HFFc6 (cell line): ENCODE measurements around the gene SYP. TPM values are rescaled to one million over a fixed set of nuclear protein-coding genes. Genes with fewer than 3 reads are reported as not detected.

Source experiments
- DNase-seq: peaks from one replicate; pipeline ENCODE4 v3.0.0-alpha.2; 2018
- H3K27ac Mint-ChIP-seq: 2 replicates; pipeline ENCODE4 v1.8.0; 2020; ENCODE audit warnings: mild to moderate bottlenecking, mixed read lengths
- H3K27me3 Mint-ChIP-seq: 2 replicates; pipeline ENCODE4 v1.8.0; 2021; ENCODE audit warnings: mild to moderate bottlenecking, moderate library complexity, mixed read lengths; ENCODE audit not compliant: insufficient read depth
- H3K36me3 Mint-ChIP-seq: 2 replicates; pipeline ENCODE4 v1.8.0; 2021; ENCODE audit warnings: low read depth, mixed read lengths
- H3K4me1 Mint-ChIP-seq: 2 replicates; pipeline ENCODE4 v1.8.0; 2020; ENCODE audit warnings: low read depth, mixed read lengths
- H3K4me3 Mint-ChIP-seq: 2 replicates; pipeline ENCODE4 v1.8.0; 2020; ENCODE audit warnings: mild to moderate bottlenecking, moderate library complexity, mixed read lengths
- H3K9me3 Mint-ChIP-seq: 2 replicates; pipeline ENCODE4 v1.8.0; 2020; ENCODE audit warnings: mild to moderate bottlenecking, mixed read lengths
- total RNA-seq, 6 experiments: library from RNA; stranded (reverse); fragmentation: NEBNext Ultra II Directional; extraction: Animal tissue kit (Norgen Biotek cat#: 25700); gene quantifications; 2 replicates in 1 of 6; 3 replicates in 5 of 6; pipeline ENCODE4 v1.2.3, GENCODE V29; 2021
- TF ChIP-seq, protein P1 (sequence below): fragments of 200-600 bp; sonication (generic); IDR thresholded peaks from 2 replicates; pipeline ENCODE4 v1.5.0; 2021; ENCODE audit warnings: antibody characterized with exemption, mild to moderate bottlenecking

Gene SYP
- total RNA-seq, 6 experiments from 2014 or later: 0.11 to 0.34 (median 0.24) TPM

DNA sequence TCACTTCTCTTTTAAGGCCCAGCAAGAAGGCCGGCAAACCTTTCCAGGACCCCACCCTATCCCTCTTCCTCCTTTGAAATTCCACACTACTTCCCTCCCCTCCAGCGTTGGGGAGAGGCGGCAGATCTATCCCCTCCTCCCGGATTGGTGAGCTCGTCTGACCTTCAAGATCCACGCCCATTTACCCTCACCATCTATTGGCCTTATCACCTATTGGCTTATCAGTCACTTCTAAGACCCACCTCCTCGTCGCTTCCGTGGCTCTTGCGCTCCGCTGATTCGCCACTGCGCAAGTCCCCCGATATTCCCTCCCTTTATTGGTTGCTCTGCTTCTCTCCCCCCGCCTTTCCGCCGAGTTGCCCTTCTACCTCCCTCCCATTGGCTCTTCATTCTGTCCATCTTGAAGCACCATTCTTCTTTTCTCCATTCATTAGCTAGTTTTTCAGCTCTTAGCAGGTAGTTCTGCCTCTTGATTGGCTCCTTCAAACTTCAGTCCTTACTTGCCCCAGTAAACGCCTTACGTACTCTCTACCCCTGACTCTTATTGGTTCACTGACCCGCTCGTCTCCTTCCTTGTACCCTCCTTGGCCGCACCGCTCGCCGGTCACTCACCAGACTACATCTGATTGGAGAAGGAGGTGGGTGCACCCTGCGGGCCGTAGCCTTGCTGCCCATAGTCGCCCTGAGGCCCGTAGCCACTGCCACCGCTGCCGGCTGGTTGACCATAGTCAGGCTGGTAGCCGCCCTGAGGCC lies 9.0 kb downstream of the SYP start:
- no peaks in the 10 kb centered on the region; the same call in 1 of the 2 replicates for H3K36me3 Mint-ChIP-seq
- H3K4me1 Mint-ChIP-seq: peaks cover 13% of the 10 kb centered on the region; the same call in 1 of the 2 replicates
- H3K4me3 Mint-ChIP-seq: peak overlapping the region; percentile 95
- TF ChIP-seq, protein P1, sequence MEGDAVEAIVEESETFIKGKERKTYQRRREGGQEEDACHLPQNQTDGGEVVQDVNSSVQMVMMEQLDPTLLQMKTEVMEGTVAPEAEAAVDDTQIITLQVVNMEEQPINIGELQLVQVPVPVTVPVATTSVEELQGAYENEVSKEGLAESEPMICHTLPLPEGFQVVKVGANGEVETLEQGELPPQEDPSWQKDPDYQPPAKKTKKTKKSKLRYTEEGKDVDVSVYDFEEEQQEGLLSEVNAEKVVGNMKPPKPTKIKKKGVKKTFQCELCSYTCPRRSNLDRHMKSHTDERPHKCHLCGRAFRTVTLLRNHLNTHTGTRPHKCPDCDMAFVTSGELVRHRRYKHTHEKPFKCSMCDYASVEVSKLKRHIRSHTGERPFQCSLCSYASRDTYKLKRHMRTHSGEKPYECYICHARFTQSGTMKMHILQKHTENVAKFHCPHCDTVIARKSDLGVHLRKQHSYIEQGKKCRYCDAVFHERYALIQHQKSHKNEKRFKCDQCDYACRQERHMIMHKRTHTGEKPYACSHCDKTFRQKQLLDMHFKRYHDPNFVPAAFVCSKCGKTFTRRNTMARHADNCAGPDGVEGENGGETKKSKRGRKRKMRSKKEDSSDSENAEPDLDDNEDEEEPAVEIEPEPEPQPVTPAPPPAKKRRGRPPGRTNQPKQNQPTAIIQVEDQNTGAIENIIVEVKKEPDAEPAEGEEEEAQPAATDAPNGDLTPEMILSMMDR: no peak
- H3K27me3 Mint-ChIP-seq: peaks cover 2% of the 10 kb centered on the region
- peak; percentile 99 for DNase-seq
- no peaks in the 10 kb centered on the region for H3K9me3 Mint-ChIP-seq
- peak overlapping the region; percentile 95 for H3K27ac Mint-ChIP-seq

DNA sequence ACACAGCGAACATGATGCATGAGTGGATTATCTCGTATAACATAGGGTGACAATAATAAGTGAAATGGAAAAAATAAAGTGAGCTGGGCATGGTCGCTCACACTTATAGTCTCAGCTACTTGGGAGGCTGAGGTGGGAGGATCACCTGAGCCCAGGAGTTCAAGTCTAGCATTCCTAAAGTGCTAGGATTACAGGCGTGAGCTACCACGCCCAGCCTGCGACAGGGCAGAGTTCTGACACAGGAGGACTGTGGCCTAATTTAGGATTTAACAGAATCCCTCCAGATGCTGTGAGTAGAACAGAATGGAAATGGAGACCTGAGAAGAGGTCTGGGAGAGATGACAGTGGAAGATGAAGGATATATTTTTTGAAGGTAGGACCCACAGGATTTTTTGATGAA lies 10.4 kb downstream of the SYP start:
- no peak for DNase-seq
- TF ChIP-seq, protein P1: no peak
- Mint-ChIP-seq H3K4me3 (peak overlapping the region; percentile 95), H3K4me1 (peaks cover 6% of the 10 kb centered on the region; the same call in 1 of the 2 replicates), H3K27ac (peak overlapping the region; percentile 95), H3K36me3 (no peaks in the 10 kb centered on the region; the same call in 1 of the 2 replicates), H3K9me3 (no peaks in the 10 kb centered on the region), H3K27me3 (no peaks in the 10 kb centered on the region; the same call in 1 of the 2 replicates)

DNA sequence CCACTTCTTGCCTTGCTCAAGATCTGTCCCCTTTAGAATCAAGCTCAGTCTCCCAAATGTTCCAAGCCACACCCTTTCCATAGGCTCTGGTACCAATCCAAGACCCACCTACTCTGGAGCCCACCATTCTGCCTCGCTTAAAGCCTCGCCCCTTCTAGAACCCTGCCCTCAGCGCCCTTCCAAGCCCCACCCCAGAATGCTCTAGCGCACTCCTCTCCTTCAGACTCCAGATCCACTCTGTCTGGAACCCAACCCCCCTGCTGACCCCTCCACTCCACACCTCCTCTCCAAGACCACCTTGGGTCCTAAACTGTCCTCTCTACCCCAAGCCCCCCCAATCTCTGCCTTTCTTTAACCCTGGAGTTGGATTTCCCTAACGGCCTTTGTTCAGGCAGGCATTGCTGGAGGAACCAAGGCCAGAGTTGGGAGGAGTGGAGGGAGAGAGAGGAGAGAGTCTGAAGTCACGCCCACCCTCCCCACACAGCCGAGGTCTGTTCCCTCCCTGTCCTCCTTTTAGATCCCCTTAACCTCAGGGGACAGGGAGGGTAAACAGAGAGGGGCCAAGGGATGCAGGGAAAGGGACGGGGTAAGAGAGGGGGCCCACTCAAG lies 11.4 kb downstream of the SYP start:
- H3K36me3 Mint-ChIP-seq: no peaks in the 10 kb centered on the region; the same call in 1 of the 2 replicates
- no peak for DNase-seq
- H3K27ac Mint-ChIP-seq: no peak overlapping the region; the same call in 1 of the 2 replicates
- no peaks in the 10 kb centered on the region; the same call in 1 of the 2 replicates for H3K27me3 Mint-ChIP-seq
- no peaks in the 10 kb centered on the region for H3K9me3 Mint-ChIP-seq
- TF ChIP-seq, protein P1: no peak
- no peak overlapping the region for H3K4me3 Mint-ChIP-seq
- peaks cover 11% of the 10 kb centered on the region for H3K4me1 Mint-ChIP-seq

DNA sequence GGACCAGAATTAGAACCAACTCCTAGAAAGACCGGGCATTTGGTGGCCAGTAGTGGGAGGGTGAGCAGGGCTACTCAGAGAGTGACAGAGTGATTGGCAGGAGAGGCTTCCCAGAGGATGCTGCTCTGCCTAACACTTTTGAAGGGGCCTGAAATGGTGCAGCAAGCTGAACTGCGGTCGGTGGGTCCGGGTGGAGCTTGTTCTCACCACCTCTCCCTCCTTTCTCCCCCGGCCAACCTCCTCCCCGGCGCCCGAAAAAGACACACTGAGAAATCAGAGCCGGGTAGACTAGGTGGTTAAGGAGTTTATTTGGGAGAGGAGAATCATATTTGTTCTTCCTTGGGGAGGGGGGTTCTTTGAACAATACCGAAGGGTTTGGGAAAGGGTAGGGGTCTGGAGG lies 12.5 kb downstream of the SYP start:
- Mint-ChIP-seq H3K4me3 (no peak overlapping the region), H3K36me3 (peaks cover 2% of the 10 kb centered on the region), H3K27me3 (no peaks in the 10 kb centered on the region; the same call in 1 of the 2 replicates), H3K27ac (no peak overlapping the region; the same call in 1 of the 2 replicates), H3K4me1 (peaks cover 11% of the 10 kb centered on the region), H3K9me3 (no peaks in the 10 kb centered on the region)
- DNase-seq: no peak
- TF ChIP-seq, protein P1: no peak

DNA sequence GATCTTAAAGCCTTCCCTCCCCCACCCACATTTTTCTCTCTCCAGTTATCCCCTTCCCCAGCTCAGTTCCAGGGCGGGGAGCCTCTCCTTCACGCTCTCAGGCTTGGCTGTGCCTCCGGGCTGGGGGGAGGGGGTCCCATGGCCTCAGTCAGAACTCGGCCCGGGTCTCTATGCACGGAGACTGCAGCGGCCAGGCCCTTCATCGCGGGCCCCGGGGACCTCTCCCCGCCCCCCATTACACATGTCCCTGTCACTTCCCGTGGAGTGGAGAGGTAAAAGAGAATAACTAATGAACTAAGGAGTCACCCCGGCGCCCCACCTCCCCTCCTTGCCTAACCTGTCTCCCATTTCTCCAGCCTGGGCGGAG lies 13.0 kb downstream of the SYP start:
- no peak overlapping the region; the same call in 1 of the 2 replicates for H3K27ac Mint-ChIP-seq
- TF ChIP-seq, protein P1: no peak
- no peak for DNase-seq
- H3K4me1 Mint-ChIP-seq: peaks cover 11% of the 10 kb centered on the region
- peaks cover 7% of the 10 kb centered on the region for H3K36me3 Mint-ChIP-seq
- H3K4me3 Mint-ChIP-seq: no peak overlapping the region
- H3K9me3 Mint-ChIP-seq: no peaks in the 10 kb centered on the region
- no peaks in the 10 kb centered on the region; the same call in 1 of the 2 replicates for H3K27me3 Mint-ChIP-seq
